Measurements from ENCODE around the gene BEND6.

BEND6 gene

GRCh38 chr6:56944661-56945060 is 10.2 kb upstream of the BEND6 start:
- DNase-seq: no peak

- no peak for DNase-seq
Observed at GRCh38 chr6:56946368-56946767, 8.5 kb upstream of the BEND6 start.

GRCh38 chr6:56947924-56948323 is 7.0 kb upstream of the BEND6 start:
- no peak for DNase-seq

- no peak for DNase-seq
Observed at GRCh38 chr6:56949265-56949664, 5.6 kb upstream of the BEND6 start.

GRCh38 chr6:56949925-56950495 is 4.9 kb upstream of the BEND6 start:
- no peak for DNase-seq

- DNase-seq: no peak
Observed at GRCh38 chr6:56951049-56951831, 3.7 kb upstream of the BEND6 start.

- no peak for DNase-seq
Observed at GRCh38 chr6:56953597-56954402, 1.1 kb upstream of the BEND6 start.

GRCh38 chr6:56955171-56956155 is 556 bp downstream of the BEND6 start:
- peak; percentile 63 for DNase-seq

- DNase-seq: no peak
Observed at GRCh38 chr6:56956491-56956890, 1.6 kb downstream of the BEND6 start.

- DNase-seq: no peak
Observed at GRCh38 chr6:56957856-56958255, 2.9 kb downstream of the BEND6 start.

- no peak for DNase-seq
Observed at GRCh38 chr6:56958481-56958880, 3.6 kb downstream of the BEND6 start.

GRCh38 chr6:56959094-56959493 is 4.2 kb downstream of the BEND6 start:
- DNase-seq: no peak

- no peak for DNase-seq
Observed at GRCh38 chr6:56959938-56960337, 5.0 kb downstream of the BEND6 start.

GRCh38 chr6:56961151-56961550 is 6.2 kb downstream of the BEND6 start:
- DNase-seq: no peak

GRCh38 chr6:56962441-56962840 is 7.5 kb downstream of the BEND6 start:
- DNase-seq: no peak

GRCh38 chr6:56963043-56963442 is 8.1 kb downstream of the BEND6 start:
- DNase-seq: no peak

GRCh38 chr6:56963793-56964192 is 8.9 kb downstream of the BEND6 start:
- DNase-seq: no peak

GRCh38 chr6:56965126-56965525 is 10.2 kb downstream of the BEND6 start:
- no peak for DNase-seq

- no peak for DNase-seq
Observed at GRCh38 chr6:56970849-56971248, 15.9 kb downstream of the BEND6 start.

GRCh38 chr6:56977192-56977591 is 22.3 kb downstream of the BEND6 start:
- no peak for DNase-seq

GRCh38 chr6:56978530-56978929 is 23.6 kb downstream of the BEND6 start:
- DNase-seq: no peak

GRCh38 chr6:56984361-56984760 is 29.5 kb downstream of the BEND6 start:
- no peak for DNase-seq

- no peak for DNase-seq
Observed at GRCh38 chr6:56984884-56985283, 30.0 kb downstream of the BEND6 start.
